ENCODE measurements around the gene PNO1.

The PNO1 gene

DNA sequence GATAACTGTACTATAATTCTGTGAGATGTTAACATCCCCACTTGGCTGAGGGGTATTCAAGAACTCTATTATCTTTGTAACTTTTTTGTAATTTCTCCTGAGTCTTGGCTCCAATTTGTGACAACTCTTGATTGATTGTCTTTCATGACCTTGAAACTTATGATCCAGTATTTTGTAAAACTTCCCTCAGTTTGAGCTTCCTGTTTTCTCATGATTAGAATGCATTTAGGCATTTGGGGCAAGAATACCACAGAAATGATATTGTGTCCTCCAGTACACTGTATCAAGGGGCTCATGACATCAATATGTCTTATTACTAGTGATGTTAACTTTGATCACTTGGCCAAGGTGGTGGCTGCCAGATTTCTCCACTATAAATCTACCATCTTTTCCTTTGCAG lies 37.4 kb downstream of the PNO1 start:
- no peak for DNase-seq (ENCODE audit: low spot score)

GRCh38 chr2:68196120-68196716 lies 38.5 kb downstream of the PNO1 start:
- peak; percentile 41 for DNase-seq (ENCODE audit: low spot score)

GRCh38 chr2:68200157-68200787 lies 42.6 kb downstream of the PNO1 start:
- no peak for DNase-seq (ENCODE audit: low spot score)

DNA sequence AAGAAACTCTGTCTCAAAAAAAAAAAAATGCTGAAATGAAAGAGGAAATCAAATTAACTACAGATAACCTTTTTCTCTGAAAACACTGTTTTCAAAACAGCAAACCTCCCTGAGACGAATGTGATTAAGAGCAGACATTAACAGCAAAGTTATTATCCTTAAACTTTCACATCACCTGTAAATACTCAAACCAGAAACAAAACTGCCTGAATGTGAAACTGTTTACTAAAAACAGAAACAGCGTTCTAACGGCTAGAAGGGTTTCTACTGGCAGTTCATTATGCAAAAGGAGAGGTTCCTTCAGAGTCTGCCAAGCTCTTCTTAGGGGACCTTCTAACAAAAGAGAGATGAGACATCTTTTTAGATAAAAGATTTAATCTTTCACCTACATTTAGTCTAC lies 45.9 kb downstream of the PNO1 start:
- peak; percentile 88 for DNase-seq (ENCODE audit: low spot score)

DNA sequence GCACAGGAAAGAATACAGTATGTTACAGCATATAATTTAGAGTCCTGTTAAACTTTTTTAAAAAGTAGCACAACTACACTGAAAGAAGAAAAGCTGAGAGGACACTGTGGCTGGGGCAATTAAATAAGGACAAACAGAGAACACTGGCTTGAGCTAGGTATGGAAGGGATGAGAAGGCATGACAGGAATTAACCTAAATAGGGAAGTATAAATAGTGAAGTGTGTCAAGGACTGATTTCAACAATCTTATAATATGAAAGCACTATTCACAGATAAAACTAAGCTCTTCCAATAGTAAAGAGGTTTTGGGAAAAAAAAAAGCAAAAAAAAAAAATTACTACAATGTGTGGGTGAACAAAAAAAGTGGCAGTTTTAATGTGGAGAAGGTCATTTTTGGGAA lies 49.1 kb downstream of the PNO1 start:
- no peak for DNase-seq (ENCODE audit: low spot score)

DNA sequence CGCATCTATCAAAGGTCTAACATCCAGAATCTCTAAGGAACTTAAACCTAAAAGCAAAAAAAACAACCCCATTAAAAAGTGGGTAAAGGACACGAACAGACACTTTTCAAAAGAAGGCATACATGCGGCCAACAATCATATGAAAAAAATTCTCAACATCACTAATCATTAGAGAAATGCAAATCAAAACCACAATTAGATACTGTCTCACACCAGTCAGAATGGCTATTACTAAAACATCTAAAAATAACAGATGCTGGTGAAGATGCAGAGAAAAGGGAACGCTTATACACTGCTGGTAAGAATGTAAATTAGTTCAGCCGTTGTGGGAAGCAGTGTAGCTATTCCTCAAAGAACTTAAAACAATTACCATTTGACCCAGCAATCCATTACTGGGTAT lies 56.7 kb downstream of the PNO1 start:
- DNase-seq (ENCODE audit: low spot score) = no peak

DNA sequence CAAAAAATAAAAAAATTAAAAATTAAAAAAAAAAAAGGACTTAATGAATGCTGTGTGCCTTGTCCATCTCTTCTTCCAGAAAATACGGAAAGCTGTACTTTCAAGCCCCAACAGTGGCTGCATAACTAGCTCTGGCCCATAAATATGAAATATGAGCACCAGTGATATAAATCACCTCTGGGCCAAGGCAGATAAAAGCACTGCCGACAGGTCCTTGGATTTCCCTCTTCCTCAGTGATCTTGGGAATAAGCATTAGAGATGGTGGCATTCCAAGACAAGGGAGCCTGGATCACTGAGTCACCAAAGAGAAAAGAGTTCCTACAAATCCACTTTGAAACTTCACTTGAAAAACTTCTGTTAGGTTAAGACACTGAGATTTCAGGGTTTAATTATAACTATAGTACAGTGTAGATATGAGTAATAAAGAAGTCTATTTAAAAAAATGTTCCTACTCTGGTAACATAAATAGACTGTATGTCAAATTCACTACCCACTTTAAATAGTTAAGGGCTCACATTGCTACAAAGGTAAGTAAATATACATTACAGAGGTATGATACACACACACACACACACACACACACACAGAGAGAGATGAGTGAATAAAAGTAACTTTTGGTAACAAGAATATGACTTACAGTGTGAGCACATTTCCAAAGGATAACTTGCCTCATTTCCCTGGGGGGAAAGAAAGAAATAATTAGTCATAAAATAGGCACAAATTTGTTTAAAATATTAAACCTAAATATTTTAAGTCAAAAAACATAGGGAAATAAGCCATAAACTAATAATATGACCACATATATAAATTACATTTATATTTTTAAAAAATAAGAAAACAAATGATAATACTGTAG lies 59.0 kb downstream of the PNO1 start:
- DNase-seq (ENCODE audit: low spot score) = no peak

DNA sequence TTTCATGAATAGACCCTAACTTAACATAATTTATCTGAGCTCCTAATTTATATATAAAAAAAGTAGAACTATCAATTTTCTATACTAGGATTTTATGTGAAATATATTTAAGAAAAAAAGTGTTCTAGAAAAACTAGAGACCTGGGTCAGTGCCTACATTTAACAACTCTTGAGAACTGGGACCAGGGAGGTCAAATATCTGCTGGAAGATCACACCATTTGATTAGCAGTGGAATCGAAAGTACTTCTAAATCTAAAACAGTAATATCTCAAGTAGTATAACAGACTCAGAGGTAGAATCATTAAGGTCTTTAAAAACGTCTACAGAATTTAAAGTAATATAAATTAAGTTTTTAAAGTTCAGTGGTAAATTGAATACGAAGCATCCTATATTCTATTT lies 60.0 kb downstream of the PNO1 start:
- no peak for DNase-seq (ENCODE audit: low spot score)

DNA sequence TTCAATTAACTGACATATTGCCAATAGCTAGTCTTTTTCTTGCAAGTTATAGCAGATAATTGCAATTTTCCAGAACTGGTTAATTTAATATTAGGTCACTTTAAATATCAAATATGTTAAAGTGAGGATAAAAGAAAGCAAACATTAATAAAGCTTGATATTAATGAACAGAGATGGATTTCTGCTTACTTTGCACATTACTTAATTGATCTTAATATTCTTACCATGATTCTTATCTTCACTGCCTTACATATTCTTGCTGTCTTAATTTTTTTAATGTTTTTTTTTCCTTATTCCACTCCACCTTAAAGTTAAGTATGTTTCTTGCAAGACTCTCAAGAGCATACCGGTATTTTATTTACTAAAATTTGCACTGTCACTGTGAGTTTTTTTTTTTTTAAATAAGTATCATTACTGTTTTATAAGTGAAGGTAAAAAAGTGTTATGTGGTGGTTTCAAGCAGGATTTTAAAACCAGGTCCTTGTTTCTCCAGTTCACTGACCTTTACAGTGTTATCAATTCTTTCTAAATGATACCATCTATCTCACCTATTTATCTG lies 60.7 kb downstream of the PNO1 start:
- DNase-seq (ENCODE audit: low spot score) = no peak

DNA sequence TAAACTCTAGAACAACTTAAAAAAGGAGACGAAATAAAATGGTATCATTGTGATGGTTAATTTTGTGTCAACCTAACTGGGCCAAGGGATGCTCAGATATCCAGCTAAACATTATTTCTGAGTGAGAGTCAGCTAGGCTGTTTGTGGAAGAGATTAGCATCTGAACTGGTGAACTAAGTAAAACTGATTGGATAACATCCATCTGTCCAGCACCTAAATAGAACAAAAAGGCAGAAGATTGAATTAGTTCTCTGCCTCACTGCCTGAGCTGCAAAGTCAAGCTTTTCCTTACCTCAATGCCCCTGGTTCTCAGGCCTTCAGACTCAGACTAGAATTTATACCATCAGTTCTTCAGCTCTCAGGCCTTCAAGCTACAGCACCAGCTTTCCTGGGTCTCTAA lies 64.6 kb downstream of the PNO1 start:
- no peak for DNase-seq (ENCODE audit: low spot score)

- no peak for DNase-seq (ENCODE audit: low spot score)
Measured at GRCh38 chr2:68223419-68223818, 65.7 kb downstream of the PNO1 start.

GRCh38 chr2:68225119-68225632 lies 67.5 kb downstream of the PNO1 start:
- DNase-seq (ENCODE audit: low spot score) = peak; percentile 12
